Loucy (cell line): Measurements from ENCODE around the gene SEMA3A.

Experiments used
- CTCF ChIP-seq: fragments of 200-600 bp; sonication (generic); conservative IDR thresholded peaks from 2 replicates; pipeline ENCODE4 v1.5.1; 2014; ENCODE audit warnings: mild to moderate bottlenecking, antibody characterized with exemption, low read length
- EZH2phosphoT487 ChIP-seq: fragments of 200-600 bp; IDR thresholded peaks from 2 replicates; pipeline ENCODE4 v1.6.1; 2018; ENCODE audit warnings: antibody characterized with exemption, mild to moderate bottlenecking, moderate library complexity, borderline replicate concordance

- TF ChIP-seq CTCF (no peak), EZH2phosphoT487 (no peak)
Observed at GRCh38 chr7:83921941-83922607, 272.5 kb downstream of the SEMA3A start.
